Measurements from ENCODE around the gene IMPDH1. TPM values are rescaled to one million over a fixed set of nuclear protein-coding genes. Genes with fewer than 3 reads are reported as not detected.

The IMPDH1 gene
- total and polyA plus RNA-seq, 2 donors (not counting 3 experiments of a cell fraction or from before 2014, with no cell fraction given), result 78.8 to 97.9 TPM

GRCh38 chr7:128365432-128365831 lies 44.4 kb downstream of the IMPDH1 start:
- POLR2A ChIA-PET, result no interaction called here
- BruUV-seq (replicated peaks), result no TSS peak

More at GRCh38 chr7:128365432-128365831, 44.4 kb downstream of the IMPDH1 start:
- CTCF ChIA-PET, result interaction anchor here (1.4 to 5.4 kb wide), 3 partner anchors 18 to 24 kb away, joined by 3 to 24 read pairs (median 4); no protein-coding TSS in a partner anchor
- H3K9me3 ChIP-seq (replicated peaks; ENCODE audit: control insufficient read depth, insufficient read depth, low read length), result no peaks in the 10 kb centered on the region
- no peaks in the 10 kb centered on the region for H3K9me1 ChIP-seq (replicated peaks; ENCODE audit: control insufficient read depth, extremely low read depth, insufficient read depth, low read length)
- no peak overlapping the region for H3K4me2 ChIP-seq (ENCODE audit: insufficient read depth, low read length)
- no peaks in the 10 kb centered on the region for H3K79me2 ChIP-seq (ENCODE audit: control insufficient read depth, insufficient read depth, low read length)
- H3K4me3 ChIP-seq (replicated peaks in 1 of 3; ENCODE audit: insufficient read depth in 1 of 3, low read depth in 1 of 3, low read length in 3 of 3), result no peak overlapping the region
- H2AFZ ChIP-seq (ENCODE audit: low read depth, low read length), result no peak overlapping the region
- DNase-seq (ENCODE audit: low read depth, low spot score) (no peak), FAIRE-seq (no peak)
- TF ChIP-seq FOS (IDR thresholded peaks at IDR 0.05; ENCODE audit: borderline replicate concordance, insufficient read depth, low read length), result no peak
- TF ChIP-seq CTCF (IDR thresholded peaks at IDR 0.05; ENCODE audit: extremely low read depth in 1 of 2, insufficient read depth in 1 of 2, low read depth in 1 of 2, low read length in 2 of 2), result no peak
- no peak for TF ChIP-seq JUN (IDR thresholded peaks at IDR 0.05; ENCODE audit: borderline replicate concordance, insufficient read depth, insufficient read length, low read depth)
- TF ChIP-seq GATA2 (IDR thresholded peaks at IDR 0.05; ENCODE audit: insufficient read depth, insufficient read length, low read depth, low read length), result no peak
- no peak for TF ChIP-seq POLR2AphosphoS5 (IDR thresholded peaks at IDR 0.05; ENCODE audit: insufficient read depth, low read depth, low read length)
- no peak for TF ChIP-seq MYC (IDR thresholded peaks at IDR 0.05; ENCODE audit: low read depth, low read length)
- no peak for TF ChIP-seq POLR2A (IDR thresholded peaks at IDR 0.05; ENCODE audit: low read depth, low read length)
- TF ChIP-seq EZH2 (IDR thresholded peaks at IDR 0.05; ENCODE audit: borderline replicate concordance, low read depth, low read length, severe bottlenecking), result no peak
- TF ChIP-seq, protein P1, sequence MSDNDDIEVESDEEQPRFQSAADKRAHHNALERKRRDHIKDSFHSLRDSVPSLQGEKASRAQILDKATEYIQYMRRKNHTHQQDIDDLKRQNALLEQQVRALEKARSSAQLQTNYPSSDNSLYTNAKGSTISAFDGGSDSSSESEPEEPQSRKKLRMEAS (IDR thresholded peaks at IDR 0.05; ENCODE audit: insufficient read depth, insufficient read length), result no peak
- no peak overlapping the region for H3K9ac ChIP-seq (replicated peaks; ENCODE audit: extremely low read depth, insufficient read depth, low read length)
- H3K27ac ChIP-seq (ENCODE audit: insufficient read depth, low read depth, low read length), result no peak overlapping the region
- H3K4me1 ChIP-seq (ENCODE audit: control insufficient read depth, extremely low read depth, insufficient read depth, low read length), result peaks cover 4% of the 10 kb centered on the region
- H4K20me1 ChIP-seq (replicated peaks; ENCODE audit: control insufficient read depth, extremely low read depth, insufficient read depth, low read length), result no peaks in the 10 kb centered on the region
- H3K36me3 ChIP-seq (ENCODE audit: control insufficient read depth in 2 of 2, extremely low read depth in 1 of 2, insufficient read depth in 2 of 2, low read length in 2 of 2), result no peaks in the 10 kb centered on the region
- H3K27me3 ChIP-seq (ENCODE audit: control insufficient read depth in 2 of 2, insufficient read depth in 2 of 2, low read length in 2 of 2), result peaks cover 39 to 57% of the 10 kb centered on the region in 2 experiments
- intact Hi-C loops (cut with micrococcal nuclease), result no loop called here
- dilution Hi-C loops (cut with MboI; ENCODE audit: extremely low pct_ligation_motif_present, low sequenced_read_pairs), result no loop called here
